Measurements from ENCODE around the gene METTL26. TPM values are rescaled to one million over a fixed set of nuclear protein-coding genes. Genes with fewer than 3 reads are reported as not detected.
A peak's percentile ranks its signal among the peaks of the same experiment; 100 is the strongest.

Gene METTL26
- total and polyA plus RNA-seq, 11 donors: 39.6 to 187 (median 58.5) TPM

DNA sequence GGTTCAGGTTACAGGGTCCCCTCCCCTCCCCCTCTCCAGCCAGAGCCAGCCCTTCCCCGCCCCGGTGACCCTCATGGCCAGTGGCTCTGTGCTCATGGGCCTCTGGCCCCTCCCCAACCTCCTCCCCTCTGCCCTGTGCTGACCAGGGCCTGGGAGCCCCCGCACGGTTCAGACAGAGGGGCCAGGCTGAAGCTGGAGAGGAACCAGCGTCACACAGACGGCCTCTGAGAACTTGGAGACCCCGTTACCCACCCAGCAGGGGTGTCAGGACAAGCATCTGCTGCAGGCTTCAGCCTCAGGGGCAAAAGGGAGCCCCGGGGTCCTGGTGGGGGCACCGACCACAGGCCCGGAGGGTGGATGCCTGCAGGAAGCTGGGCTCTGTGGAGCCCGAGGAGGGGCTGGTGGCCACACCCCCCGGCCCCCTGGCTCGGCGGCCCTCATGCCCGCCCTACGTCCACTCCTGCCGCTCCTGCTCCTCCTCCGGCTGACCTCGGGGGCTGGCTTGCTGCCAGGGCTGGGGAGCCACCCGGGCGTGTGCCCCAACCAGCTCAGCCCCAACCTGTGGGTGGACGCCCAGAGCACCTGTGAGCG, 5.2 kb downstream of the METTL26 start, which contains the start of gene WFIKKN1:
Gene WFIKKN1 (plus strand): TSS at position 171 of the 591 bp plus-strand sequence. CDS start 269 bp downstream, at position 440.
- H3K27me3 ChIP-seq: no peaks in the 10 kb centered on the region
- peak in 3 of 5 donors; percentile 22 to 32 (median 23) for DNase-seq
- peaks cover 0 to 48% (median 7%) of the 10 kb centered on the region in 9 donors for H3K36me3 ChIP-seq
- H3K9me3 ChIP-seq: no peaks in the 10 kb centered on the region
- peaks cover 3 to 41% (median 29%) of the 10 kb centered on the region in 12 donors for H3K4me1 ChIP-seq
- no peak within 1 kb of the TSS for H3K4me3 ChIP-seq
- intact Hi-C loops (cut with DNase I): loop anchor here in 1 of 10 donors (5.0 kb wide), 1 partner anchor 34 kb away; no protein-coding TSS in a partner anchor
- H3K27ac ChIP-seq: peak within 1 kb of the TSS in 2 of 12 donors; percentile 34 to 54
- WGBS, 4 donors: 4 to 7% (median 6%) methylated on average over 16 to 23 of the region's 23 CpGs
- TF ChIP-seq, protein P1, sequence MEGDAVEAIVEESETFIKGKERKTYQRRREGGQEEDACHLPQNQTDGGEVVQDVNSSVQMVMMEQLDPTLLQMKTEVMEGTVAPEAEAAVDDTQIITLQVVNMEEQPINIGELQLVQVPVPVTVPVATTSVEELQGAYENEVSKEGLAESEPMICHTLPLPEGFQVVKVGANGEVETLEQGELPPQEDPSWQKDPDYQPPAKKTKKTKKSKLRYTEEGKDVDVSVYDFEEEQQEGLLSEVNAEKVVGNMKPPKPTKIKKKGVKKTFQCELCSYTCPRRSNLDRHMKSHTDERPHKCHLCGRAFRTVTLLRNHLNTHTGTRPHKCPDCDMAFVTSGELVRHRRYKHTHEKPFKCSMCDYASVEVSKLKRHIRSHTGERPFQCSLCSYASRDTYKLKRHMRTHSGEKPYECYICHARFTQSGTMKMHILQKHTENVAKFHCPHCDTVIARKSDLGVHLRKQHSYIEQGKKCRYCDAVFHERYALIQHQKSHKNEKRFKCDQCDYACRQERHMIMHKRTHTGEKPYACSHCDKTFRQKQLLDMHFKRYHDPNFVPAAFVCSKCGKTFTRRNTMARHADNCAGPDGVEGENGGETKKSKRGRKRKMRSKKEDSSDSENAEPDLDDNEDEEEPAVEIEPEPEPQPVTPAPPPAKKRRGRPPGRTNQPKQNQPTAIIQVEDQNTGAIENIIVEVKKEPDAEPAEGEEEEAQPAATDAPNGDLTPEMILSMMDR (IDR thresholded peaks at IDR 0.05): no peak
- no peak for TF ChIP-seq POLR2A (IDR thresholded peaks at IDR 0.05)
- ATAC-seq: no peak

DNA sequence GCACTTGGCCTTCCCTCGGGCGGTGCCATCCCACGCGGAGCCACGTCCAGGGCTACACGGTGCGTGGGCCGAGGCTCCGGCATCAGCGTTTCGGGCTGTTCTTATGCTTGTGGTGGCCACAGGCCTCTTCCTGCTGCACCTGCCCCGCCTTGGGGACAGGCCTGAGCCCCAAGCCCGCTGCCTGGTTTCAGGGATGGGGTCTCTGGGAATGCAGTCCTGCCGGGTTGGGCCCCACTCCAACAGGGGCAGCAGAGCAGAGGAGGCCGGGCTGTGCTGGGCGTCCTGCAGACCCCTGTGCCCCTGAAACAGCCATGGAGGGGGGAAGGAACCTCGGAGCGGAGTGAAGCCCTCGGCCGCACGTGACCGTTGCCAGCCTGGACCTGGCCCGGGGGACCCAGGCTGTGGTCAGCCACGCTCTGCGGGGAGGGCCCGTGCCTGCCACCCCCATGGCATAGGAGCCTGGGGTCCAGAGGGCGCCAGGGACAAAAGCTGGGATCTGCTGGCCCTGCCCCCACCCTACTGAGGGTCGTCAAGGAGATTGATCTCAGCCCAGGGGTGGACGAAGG, 5.8 kb downstream of the METTL26 start:
- peak overlapping the region in 2 of 12 donors; percentile 34 to 54 for H3K27ac ChIP-seq
- H3K36me3 ChIP-seq: peaks cover 0 to 54% (median 8%) of the 10 kb centered on the region in 9 donors
- no peak for DNase-seq

DNA sequence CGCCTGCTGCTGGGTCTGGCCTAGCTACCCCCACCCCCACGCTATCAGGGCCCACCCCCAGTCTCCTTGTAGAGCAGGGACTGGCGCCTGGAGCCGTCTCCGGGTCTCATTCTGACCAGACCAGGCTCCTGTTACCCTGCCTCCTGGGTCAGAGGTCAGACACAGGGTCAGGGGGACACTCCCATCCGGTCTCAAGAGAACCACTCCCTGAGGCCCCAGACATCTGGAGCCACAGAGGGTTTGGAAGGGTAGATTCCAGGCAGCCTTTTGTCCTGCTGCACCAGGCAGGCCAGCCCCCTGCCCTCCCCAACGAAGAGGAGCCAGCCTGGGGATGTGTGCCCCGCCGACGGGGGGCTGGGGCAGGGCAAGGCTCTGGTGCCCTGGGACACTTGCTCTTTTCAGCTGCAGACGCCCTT, 6.3 kb downstream of the METTL26 start:
- DNase-seq (peak in 1 of 5 donors; percentile 26), ATAC-seq (peak in 3 of 4 donors; percentile 0 to 21 (median 17))
- H3K9me3 ChIP-seq: no peaks in the 10 kb centered on the region
- peak overlapping the region in 2 of 12 donors; percentile 34 to 54 for H3K27ac ChIP-seq
- H3K4me3 ChIP-seq: no peak overlapping the region
- peaks cover 0 to 55% (median 10%) of the 10 kb centered on the region in 9 donors for H3K36me3 ChIP-seq
- intact Hi-C loops (cut with DNase I): loop anchor here in 4 of 10 donors (5.0 kb wide), 3 partner anchors 33 to 53 kb away; partner anchors contain the start of gene RAB40C (in 2 of the 4)
- WGBS, 4 donors: 38 to 75% (median 55%) methylated on average over 5 to 11 of the region's 11 CpGs
- H3K4me1 ChIP-seq: peaks cover 0 to 30% (median 21%) of the 10 kb centered on the region in 12 donors
- no peak for TF ChIP-seq POLR2A (IDR thresholded peaks at IDR 0.05)
- TF ChIP-seq, protein P1 (IDR thresholded peaks at IDR 0.05): no peak
- H3K27me3 ChIP-seq: no peaks in the 10 kb centered on the region

More for the DNA sequence above, 5.8 kb downstream of the METTL26 start:
- no peak for TF ChIP-seq POLR2A (IDR thresholded peaks at IDR 0.05)
- TF ChIP-seq, protein P1 (IDR thresholded peaks at IDR 0.05): no peak
- Histone ChIP-seq H3K27me3 (no peaks in the 10 kb centered on the region), H3K4me1 (peaks cover 3 to 35% (median 25%) of the 10 kb centered on the region in 12 donors), H3K9me3 (no peaks in the 10 kb centered on the region), H3K4me3 (no peak overlapping the region)
- intact Hi-C loops (cut with DNase I): loop anchor here in 1 of 10 donors (5.0 kb wide), 1 partner anchor 33 kb away; no protein-coding TSS in a partner anchor
- peak in 2 of 4 donors; percentile 8 to 11 for ATAC-seq
- 32 to 55% (median 43%) methylated on average over 13 to 29 of the region's 29 CpGs for WGBS, 4 donors

Data from heart left ventricle (tissue), 16 donors.